ENCODE data around the gene MCU. TPM values are rescaled to one million over a fixed set of nuclear protein-coding genes. Genes with fewer than 3 reads are reported as not detected.

Gene MCU
- total RNA-seq, 2 experiments from 2014 or later: 9.4 to 9.9 TPM

GRCh38 chr10:72702868-72703581 lies 11.1 kb downstream of the MCU start:
- no peaks in the 10 kb centered on the region for H3K79me2 ChIP-seq (ENCODE audit: insufficient read depth, low read depth, low read length)
- BruUV-seq (replicated peaks): no TSS peak
- DNase-seq (ENCODE audit: low spot score): no peak
- no peaks in the 10 kb centered on the region for H3K4me1 ChIP-seq (ENCODE audit: insufficient read depth, low read length, poor library complexity, severe bottlenecking)
- no peak overlapping the region for H2AFZ ChIP-seq (ENCODE audit: low read length)
- H3K4me2 ChIP-seq (ENCODE audit: low read length): no peak overlapping the region
- H3K9me2 ChIP-seq (ENCODE audit: insufficient read depth, low read length): no peaks in the 10 kb centered on the region
- no peaks in the 10 kb centered on the region for H3K9me3 ChIP-seq (ENCODE audit: low read length)
- CTCF ChIA-PET (ENCODE audit: unreplicated experiment): no interaction called here
- no peak overlapping the region for H3K4me3 ChIP-seq (ENCODE audit: low read depth, low read length, poor library complexity, severe bottlenecking)
- TF ChIP-seq EZH2phosphoT487 (IDR thresholded peaks at IDR 0.05; ENCODE audit: borderline replicate concordance, low read depth, low read length): no peak
- no peak for TF ChIP-seq CTCF (conservative IDR thresholded peaks at IDR 0.05; ENCODE audit: low read length)
- no peaks in the 10 kb centered on the region for H4K20me1 ChIP-seq (ENCODE audit: insufficient read depth, low read length)
- no peaks in the 10 kb centered on the region for H3K36me3 ChIP-seq (ENCODE audit: insufficient read depth, low read length)
- H3K27ac ChIP-seq (ENCODE audit: low read depth, low read length, poor library complexity, severe bottlenecking): no peak overlapping the region
- POLR2A ChIA-PET: interaction anchor here (0.7 kb wide), 1 partner anchor 53 kb away, joined by 3 read pairs; no protein-coding TSS in a partner anchor
- intact Hi-C loops (cut with micrococcal nuclease; ENCODE audit: unreplicated experiment): no loop called here

GRCh38 chr10:72704117-72704516 lies 12.2 kb downstream of the MCU start:
- no peaks in the 10 kb centered on the region for H3K36me3 ChIP-seq (ENCODE audit: insufficient read depth, low read length)
- no peak for DNase-seq (ENCODE audit: low spot score)
- CTCF ChIA-PET (ENCODE audit: unreplicated experiment): no interaction called here
- intact Hi-C loops (cut with micrococcal nuclease; ENCODE audit: unreplicated experiment): no loop called here
- no peaks in the 10 kb centered on the region for H3K9me3 ChIP-seq (ENCODE audit: low read length)
- H3K79me2 ChIP-seq (ENCODE audit: insufficient read depth, low read depth, low read length): no peaks in the 10 kb centered on the region
- POLR2A ChIA-PET: no interaction called here
- H3K4me2 ChIP-seq (ENCODE audit: low read length): no peak overlapping the region
- H4K20me1 ChIP-seq (ENCODE audit: insufficient read depth, low read length): no peaks in the 10 kb centered on the region
- no peaks in the 10 kb centered on the region for H3K9me2 ChIP-seq (ENCODE audit: insufficient read depth, low read length)
- no peak overlapping the region for H2AFZ ChIP-seq (ENCODE audit: low read length)
- H3K4me1 ChIP-seq (ENCODE audit: insufficient read depth, low read length, poor library complexity, severe bottlenecking): no peaks in the 10 kb centered on the region
- no peak overlapping the region for H3K27ac ChIP-seq (ENCODE audit: low read depth, low read length, poor library complexity, severe bottlenecking)
- BruUV-seq (replicated peaks): no TSS peak
- TF ChIP-seq CTCF (conservative IDR thresholded peaks at IDR 0.05; ENCODE audit: low read length) (no peak), EZH2phosphoT487 (IDR thresholded peaks at IDR 0.05; ENCODE audit: borderline replicate concordance, low read depth, low read length) (no peak)
- H3K4me3 ChIP-seq (ENCODE audit: low read depth, low read length, poor library complexity, severe bottlenecking): no peak overlapping the region

GRCh38 chr10:72709041-72709440 lies 17.1 kb downstream of the MCU start:
- H3K4me3 ChIP-seq (ENCODE audit: low read depth, low read length, poor library complexity, severe bottlenecking): no peak overlapping the region
- no peak overlapping the region for H3K27ac ChIP-seq (ENCODE audit: low read depth, low read length, poor library complexity, severe bottlenecking)
- no peaks in the 10 kb centered on the region for H4K20me1 ChIP-seq (ENCODE audit: insufficient read depth, low read length)
- BruUV-seq (replicated peaks): no TSS peak
- intact Hi-C loops (cut with micrococcal nuclease; ENCODE audit: unreplicated experiment): no loop called here
- no peak for TF ChIP-seq CTCF (conservative IDR thresholded peaks at IDR 0.05; ENCODE audit: low read length)
- no peak for TF ChIP-seq EZH2phosphoT487 (IDR thresholded peaks at IDR 0.05; ENCODE audit: borderline replicate concordance, low read depth, low read length)
- no peaks in the 10 kb centered on the region for H3K79me2 ChIP-seq (ENCODE audit: insufficient read depth, low read depth, low read length)
- H3K9me2 ChIP-seq (ENCODE audit: insufficient read depth, low read length): no peaks in the 10 kb centered on the region
- ChIA-PET POLR2A (interaction anchor here (1.1 kb wide), 2 partner anchors 13 to 16 kb away, joined by 3 to 8 read pairs; no protein-coding TSS in a partner anchor), CTCF (ENCODE audit: unreplicated experiment) (no interaction called here)
- H3K4me1 ChIP-seq (ENCODE audit: insufficient read depth, low read length, poor library complexity, severe bottlenecking): no peaks in the 10 kb centered on the region
- H3K9me3 ChIP-seq (ENCODE audit: low read length): no peaks in the 10 kb centered on the region
- H3K36me3 ChIP-seq (ENCODE audit: insufficient read depth, low read length): no peaks in the 10 kb centered on the region
- H3K4me2 ChIP-seq (ENCODE audit: low read length): no peak overlapping the region
- no peak for DNase-seq (ENCODE audit: low spot score)
- no peak overlapping the region for H2AFZ ChIP-seq (ENCODE audit: low read length)
